Measurements from ENCODE around the gene DAB1.
"Not testable (repeated sequence)": the region's sequence is repeated elsewhere in the genome, so short reads cannot be mapped to it uniquely, and the experiment has no call there.

The DAB1 gene

DNA sequence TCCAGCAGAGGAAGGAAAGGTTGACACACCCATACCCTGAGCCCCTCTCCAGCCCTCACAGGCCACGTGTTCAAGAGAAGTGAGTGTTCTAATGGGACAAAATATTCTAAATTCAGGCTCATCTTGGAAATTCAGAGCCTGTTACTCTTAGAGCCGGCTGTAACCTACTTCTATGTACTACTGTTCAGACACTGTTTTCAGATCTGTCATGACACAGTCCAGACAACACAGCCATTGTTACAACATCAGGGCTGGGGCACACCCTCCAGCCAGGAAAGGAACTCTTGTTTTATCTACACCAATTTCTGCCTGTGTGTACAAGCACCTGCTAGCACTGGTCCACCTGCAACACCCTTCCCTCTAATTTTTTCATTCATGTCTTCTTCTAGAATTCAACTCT lies 312.7 kb downstream of the DAB1 start:
- no peak for DNase-seq

DNA sequence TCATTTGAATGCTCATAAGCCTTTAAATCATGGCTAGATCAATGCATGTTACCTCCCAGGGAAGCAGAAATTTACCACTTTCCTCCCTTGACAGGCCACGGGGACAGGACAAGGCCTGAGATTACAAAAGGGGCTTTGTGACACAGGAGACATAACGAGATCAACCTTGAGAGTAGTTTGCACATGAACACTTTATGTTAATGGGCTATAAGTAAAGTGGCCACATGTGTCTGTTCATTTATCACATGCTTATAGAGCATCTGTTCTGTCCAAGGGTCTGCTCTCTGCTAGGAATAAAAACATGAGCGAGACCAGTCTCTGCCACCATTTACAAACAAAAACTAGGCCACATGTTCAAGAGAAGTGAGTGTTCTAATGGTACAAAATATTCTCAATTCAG lies 314.0 kb downstream of the DAB1 start:
- DNase-seq = no peak

DNA sequence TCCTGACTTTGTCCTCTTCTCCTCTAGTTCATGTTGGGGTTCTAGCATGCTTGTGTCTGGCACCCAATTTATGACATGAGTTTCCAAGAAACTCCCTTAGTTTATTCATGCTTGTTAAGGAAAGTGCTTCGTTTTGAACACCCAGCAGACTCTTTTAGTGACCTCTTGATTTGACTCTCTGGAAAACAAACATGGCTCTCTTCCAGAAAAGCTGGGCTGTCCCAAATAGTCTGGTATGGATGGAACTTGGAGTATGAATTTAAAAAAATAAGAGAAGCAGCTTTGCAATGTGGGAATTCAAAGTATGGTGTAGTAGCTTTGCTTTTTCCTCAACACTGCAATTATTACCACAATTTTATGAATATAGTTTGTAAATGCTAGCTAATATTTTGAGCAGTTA lies 314.6 kb downstream of the DAB1 start:
- DNase-seq = no peak

DNA sequence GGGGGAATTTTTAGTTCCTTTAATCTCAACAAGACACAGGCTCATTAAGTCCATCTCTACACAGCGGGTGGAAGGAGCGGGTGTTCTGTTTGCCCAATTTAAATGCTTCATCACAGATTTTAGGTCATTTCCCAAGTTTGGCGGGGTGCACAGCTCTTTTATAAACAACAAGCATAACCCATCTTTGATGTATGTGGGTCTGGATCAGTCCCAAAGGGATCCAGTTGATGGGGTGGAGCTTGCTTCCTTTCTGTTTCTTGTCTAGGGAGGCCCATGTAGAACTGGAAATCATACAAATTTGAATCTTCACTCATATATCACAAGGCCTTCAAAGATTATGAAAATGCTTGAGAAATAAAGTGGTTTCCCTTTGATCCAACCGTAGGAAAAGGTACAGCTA lies 317.6 kb downstream of the DAB1 start:
- DNase-seq = no peak

DNA sequence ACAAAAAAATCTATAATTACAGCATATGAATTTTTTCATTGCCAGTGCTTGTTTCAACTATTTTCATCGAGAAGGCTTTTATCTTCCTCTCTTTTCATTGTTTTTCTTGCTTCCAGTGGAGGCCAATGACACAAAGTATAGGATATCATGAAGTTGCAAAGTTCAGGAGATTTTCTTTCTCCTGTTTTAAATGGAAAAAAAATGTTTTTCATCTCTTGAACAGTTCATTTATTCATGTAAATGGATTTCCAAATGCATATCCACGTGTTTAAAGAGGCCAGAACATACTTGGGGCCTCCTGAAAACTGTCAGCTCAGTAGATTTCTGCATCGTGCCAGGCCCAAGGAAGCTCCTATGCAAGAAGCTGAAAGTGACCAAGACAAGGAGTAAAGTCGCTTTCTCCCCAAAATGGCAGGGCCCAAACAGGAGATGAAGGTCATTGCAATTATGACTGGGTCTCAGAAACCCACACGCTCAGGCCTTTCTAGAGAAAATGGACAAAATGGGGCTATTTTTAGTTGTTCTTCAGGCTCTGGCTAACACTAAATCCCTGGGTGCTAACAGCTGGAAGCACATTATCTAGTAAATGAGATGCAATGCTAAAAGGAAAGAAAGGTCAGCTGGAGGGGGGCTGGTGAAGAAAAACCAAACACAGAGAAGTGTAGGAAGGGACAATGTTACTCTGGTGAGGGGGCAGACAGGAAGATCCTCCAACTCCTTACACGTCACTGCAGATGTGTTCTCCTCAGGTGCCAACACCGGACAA lies 321.1 kb downstream of the DAB1 start:
- DNase-seq = no peak

DNA sequence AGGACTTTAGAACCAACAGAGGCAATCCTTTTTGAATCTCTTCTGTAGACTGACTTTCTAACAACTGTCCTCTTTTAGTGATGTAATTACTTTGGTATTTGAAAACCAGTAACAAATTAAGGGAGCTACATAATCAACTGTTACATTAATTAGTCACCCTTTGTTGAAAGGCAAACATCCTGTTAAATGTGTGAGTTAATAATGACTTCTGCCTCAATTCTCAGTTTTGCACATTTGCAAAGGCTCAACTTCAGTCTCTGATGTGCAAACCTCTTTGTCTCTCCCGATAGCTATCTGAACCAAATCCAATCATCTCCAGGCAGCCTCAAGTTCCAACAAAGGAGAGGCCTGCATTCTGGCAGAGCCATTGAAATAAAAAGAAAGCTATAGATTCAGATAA lies 322.7 kb downstream of the DAB1 start:
- no peak for DNase-seq

DNA sequence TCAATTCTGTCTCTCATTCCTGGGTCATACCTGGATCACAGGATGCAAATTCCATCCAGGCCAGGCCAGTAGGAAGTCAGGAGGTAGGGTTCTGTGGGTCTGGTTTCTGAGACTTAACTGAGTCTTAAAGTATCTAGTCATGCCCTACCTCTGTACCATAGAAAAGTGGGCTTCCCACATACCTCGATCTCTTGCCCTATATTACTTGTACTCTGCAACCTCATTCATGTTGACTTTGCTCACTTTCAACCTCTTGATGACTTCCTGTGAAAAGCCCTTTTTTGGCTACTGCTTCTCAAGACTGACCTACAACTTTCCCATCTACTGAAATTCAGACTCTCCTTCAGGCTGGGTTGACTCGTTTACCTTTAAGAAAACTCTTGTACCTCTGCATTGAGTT lies 329.1 kb downstream of the DAB1 start:
- DNase-seq = no peak

DNA sequence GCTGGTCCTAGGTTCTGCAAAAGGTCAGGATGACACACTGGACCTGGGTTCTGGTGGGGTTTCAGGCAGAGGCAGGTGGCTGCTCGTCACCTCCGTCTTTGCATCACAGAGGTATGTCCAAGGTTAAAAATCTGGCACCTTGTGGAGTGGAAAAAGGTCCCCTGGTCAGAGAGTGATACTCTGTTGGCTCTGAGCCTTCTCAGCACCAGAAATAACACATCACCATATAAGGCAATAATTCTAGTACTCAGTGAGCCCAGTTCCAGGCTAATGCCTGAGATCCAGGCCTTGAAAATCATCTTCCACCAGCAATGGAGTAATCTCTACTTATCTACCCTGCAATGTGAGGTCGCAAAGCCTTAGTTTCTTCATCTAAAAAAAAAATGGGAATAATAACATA lies 330.7 kb downstream of the DAB1 start:
- DNase-seq = no peak

DNA sequence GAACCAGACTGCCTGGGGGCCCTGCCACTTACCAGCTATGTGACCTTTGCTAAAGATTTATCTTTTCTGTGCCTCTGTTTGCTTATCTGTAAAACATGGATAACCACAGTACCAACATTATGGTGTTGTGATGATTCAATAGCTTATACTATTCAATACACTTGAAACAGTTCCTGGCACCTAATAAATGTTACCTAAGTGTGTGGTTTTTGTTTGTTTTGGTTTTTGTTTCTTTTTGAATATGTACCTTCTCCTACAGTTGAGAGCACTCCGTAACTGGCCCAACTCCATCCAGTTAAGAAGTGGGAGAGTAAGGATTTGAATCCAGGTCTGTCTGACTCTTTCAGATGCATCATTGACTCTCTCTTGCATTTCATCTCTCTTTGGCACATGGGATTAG lies 332.2 kb downstream of the DAB1 start:
- no peak for DNase-seq

DNA sequence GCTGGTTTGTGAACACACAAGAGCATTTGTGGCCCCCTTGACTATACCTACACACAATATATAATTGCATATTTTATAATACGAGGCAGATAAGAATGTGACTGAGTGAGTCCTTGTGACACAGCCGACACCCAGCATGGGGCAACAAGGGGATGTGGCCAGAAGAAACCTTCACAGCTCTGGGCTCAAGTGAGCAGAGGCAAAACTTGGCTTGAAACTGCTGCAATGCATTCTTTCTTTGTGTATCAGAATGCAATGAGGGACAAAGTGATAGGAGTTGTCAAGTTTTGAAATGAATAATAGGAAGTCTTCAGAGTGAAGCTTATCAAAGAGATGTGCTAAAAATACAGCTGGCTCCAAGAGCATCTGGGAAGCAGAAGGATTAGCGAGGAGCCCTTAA lies 334.0 kb downstream of the DAB1 start:
- DNase-seq = no peak

DNA sequence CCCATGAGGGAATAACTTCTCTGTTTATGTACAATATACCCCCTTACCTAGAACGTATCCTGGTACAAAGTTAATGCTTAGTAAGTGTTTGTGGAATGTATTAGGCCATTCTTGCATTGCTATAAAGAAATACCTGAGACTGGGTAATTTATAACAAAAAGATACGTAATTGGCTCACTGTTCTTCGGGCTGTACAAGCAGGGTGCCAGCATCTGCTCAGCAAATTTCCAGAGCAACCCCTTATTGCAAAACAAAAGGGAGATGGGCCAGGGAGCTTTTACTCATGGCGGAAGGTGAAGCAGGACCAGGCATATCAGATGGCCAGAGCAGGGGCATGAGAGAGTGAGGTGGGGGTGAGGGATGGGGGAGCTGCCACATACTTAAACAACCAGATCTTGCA lies 334.6 kb downstream of the DAB1 start:
- no peak for DNase-seq

DNA sequence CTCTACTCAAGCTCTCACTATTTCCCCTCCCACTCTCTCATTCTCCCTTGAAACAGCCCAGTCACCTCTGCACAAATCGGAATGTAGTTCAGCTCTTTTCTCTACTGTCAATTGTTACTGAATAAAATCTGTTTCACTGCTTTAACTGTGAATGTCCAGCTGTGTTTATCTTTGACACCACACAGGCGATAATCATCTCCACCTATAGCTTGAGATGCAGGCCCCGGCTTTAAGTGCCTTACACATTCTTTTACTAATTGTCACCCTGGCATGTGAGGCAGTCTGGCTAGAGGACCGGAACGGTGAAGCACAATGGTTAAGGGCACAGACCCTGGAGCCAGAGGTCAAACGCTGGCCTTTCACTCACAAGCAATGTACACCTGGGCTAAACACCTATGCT lies 335.2 kb downstream of the DAB1 start:
- DNase-seq = no peak

DNA sequence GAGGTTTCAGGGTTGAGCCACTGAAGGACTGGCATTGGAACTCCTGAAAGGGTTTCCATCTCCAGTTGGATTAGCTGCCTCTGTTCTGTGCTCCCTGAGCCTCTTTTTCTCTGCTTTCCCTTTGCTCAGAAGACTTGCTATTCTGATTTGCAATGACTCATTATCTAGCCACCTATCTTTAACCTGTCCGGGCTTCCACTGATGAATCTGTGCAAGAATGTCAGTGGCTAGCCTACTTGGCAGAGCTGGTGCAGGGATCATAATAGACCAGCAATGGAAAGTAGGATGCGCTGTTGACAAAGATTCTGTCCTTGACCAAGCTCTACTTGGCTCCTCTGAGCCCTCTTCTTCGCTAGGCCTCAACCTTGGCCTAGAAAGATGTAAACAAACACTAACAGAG lies 336.2 kb downstream of the DAB1 start:
- not testable (repeated sequence) for DNase-seq

DNA sequence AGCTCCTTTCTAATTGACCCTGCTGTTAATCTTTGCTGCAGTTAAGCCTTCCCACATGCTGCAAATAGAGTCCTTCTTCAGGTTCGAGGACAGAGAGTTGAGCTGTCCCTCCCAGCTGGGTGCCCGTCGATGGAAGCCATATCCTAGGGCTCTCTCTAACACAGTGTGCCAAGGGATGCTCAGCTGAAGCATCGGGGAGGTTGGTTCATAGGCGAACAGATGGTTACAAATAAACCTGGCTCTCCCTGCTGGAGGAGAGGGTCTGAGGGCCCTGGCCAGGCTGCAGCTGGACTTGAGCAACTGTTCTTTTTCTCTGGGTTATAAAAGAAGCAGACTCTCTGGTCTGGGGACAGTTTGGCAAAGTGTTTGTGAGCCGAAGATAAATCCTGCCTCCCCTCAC lies 337.7 kb downstream of the DAB1 start:
- no peak for DNase-seq

DNA sequence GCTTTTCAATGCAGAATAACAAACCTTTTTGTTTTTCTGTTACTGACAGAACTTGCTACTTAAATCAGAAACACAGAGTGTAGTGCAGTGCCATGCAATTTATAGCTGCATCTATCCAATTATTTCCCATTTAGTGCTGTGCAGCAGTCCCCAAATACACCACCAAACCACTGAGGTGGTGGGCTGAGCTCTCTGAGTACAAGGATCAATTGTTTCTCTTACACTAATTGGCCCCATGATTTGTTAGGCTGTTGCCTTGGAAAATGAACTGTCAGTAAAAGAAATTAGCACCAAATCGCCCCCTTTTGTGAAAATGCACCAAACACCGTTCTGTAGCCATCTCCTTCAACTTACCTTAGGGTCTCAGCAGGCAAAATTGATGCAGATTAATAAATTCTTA lies 339.2 kb downstream of the DAB1 start:
- no peak for DNase-seq

DNA sequence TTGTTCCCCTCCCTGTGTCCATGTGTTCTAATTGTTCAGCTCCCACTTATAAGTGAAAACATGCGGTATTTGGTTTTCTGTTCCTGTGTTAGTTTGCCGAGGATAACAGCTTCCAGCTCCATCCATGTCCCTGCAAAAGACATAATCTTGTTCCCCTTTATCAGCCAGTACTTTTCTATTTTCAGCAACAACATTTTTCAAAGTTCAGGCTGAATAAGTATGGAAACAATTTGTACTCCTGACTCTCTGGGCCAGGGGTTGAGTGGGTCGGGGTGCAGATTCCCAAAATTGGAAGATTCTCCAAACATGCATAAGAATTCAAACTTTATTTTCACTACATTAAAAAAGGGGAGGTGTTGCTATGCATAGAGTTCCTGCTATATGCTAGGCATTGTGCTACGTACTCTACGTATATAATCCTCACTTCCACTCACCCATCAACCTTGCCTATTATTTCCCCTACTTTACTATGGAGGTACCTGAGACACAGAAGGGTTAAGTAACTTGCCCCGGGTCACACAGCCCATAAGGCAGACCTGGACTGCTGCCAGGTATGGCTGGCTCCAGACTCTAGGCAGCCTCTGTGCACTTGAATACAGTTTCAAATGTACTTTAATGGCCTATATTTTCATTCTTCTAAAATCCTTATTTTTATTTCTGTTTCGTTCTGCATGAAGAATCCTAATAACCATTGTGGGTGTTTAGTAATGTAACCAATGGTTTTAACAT lies 341.0 kb downstream of the DAB1 start:
- DNase-seq = no peak

DNA sequence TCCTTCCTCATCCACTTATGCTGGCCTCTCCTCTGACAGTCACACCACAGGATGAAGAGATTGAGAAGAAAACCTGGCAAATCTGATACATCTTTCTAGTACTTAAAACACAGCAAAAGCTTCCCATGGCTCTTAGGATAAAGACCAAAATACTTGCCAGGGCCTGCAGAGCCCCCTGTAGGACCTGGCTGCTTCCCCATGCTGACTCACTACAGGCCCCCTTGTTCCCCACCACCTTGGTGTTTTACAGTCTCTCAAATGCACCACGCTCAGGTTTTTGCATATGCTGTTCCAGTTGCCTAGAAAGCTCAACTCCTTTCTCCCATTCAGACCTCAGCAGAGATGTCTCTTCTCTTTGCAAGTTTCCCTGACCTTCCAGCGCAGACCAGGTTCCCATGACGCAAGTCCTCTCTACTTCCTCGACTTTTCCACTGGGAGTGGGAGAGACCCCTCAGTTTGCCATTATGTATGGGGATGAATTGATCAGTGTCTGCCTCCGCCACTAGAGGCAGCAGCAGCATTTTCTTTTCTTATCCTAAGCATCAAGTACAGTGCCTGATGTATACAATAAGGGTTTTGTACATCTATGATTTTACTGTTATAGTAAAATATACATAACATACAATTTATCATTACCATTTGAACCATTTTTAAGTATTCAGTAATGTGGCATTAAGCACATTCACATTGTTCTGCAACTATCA lies 344.3 kb downstream of the DAB1 start:
- no peak for DNase-seq

DNA sequence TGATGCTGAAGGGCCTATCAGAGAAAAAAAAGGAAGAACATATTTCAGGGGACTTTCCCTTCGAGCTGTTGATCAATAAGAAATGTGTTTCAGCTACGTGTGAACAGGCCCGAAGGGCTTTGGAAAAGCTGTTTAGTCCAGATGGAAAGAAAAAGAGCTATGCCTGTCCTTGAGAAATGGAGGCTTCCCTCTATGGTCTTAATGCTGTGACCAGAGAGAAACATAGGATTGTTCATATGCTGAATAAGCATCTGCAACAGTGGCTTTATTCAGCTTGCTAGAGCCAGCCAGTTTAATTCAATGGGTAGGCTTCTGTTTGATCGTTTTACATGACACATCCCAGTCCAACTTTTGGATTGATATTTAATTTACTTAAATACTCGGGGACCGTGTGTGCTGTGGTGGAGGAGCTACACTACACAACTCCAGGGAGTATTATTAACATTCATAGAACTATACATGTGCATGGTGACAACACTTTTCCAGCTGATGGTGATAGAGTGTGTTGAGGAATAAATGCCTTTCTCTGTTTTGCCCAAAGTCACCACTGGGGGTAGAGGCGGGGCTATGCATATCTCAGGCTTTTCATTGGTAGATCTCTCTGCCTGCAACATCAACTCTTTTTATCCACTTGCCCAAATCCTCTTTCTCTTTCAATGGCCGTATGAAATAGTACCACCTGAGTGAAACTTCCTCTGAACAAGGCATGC lies 351.3 kb downstream of the DAB1 start:
- no peak for DNase-seq

DNA sequence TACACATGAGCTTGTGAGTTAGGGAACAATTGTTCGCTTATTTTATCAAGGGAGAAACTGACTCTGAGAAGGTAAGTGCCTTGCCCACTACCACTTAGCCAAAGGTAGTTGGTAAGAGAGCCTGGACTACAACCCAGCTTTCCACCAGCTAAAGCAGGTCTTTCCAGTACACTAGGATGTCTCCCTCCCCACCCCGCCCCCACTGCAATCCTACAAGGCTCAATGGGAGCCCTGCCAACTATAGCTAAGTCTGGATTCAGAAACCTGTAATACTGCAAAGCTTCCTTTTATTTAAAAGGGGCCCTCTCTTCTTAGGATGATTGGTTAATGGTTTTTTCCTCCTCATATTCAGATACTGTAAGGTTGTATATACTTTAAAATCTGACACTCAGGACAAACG lies 356.0 kb downstream of the DAB1 start:
- no peak for DNase-seq

DNA sequence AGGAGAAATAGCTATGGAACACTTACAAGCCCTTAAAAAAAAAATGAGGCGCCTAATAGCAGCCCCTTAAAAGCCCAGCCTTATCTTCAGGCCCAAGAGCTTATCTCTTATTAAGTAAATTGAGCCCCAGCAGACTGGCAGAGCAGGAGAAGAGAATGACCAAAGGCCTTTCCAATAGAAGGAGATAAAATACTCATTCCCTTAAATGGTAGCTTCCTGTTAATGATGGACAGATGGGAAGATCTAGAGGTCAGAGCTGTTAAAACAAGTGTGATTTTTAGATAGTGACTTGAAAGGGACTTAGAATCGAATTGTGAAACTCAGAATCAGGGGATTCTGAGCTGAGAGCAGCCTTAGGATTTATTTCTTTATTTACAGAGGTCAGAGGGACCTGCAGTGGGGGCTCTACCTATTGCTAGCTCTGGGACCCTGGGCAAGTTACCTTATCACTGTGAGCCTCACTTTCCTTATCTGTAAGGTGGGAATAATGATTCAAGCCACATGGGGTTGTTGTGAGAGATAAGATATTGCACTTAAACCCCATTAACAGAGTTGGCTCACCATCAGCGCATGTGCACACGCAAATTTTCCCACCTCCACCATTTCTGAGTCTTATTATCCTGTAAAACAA lies 356.8 kb downstream of the DAB1 start:
- DNase-seq = no peak

DNA sequence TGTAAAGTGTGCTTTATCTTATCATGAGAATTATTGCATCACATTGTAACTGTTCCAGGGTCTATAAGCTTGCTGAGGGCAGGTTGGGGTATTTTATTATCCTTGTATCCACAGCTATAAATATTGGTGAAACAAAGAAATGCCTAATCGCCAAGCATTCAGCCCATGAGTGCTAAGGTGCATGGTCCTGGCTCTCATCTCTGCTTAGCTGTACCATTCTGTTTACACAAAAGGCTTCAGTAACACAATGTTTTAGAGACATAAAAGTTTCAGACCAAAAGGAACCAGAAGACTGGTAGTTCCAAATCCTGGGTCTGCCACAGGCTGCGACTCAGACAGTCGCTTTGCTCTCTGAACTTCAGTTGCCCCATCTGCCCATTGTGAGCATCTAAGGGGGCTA lies 358.4 kb downstream of the DAB1 start:
- no peak for DNase-seq

DNA sequence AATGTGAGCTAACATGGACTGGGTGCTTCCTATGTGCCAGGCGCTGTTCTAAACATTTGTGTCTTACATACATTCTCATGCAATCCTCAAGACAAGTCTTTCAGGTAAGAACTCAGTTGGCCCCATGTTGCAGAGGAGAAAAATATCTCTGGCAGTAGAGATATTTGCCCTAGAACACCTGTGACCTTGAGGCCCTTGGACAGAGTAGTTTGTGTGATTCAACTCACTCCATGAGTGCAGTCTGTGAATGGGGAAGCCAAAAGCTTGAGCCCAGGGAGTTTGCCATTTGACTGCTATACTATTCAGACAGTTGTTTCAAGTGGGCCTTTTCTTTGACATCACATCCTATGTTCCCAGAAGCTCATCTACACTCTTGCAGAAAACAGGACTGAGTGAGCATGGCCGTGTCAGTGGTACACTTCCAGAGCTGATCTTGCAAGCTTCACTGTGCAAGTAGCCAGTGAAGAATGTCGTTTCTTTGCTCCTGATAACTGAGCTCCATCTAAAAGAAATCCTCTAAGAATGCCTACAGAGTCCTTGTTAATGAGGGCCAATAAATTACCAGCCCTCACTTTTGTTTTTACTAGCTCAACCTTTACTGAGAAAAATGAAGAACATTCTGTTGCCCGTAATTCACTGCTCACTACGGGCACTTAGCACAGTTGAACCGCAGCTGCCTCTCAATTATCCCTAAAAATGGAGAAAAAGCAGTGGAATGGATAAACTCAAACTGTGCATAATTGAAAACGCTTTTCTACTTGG lies 359.3 kb downstream of the DAB1 start:
- no peak for DNase-seq
